Measurements from ENCODE around the gene HDAC6. TPM values are rescaled to one million over a fixed set of nuclear protein-coding genes. Genes with fewer than 3 reads are reported as not detected.

Gene HDAC6
- total RNA-seq, 1 experiment from 2014 or later = 49.4 TPM

DNA sequence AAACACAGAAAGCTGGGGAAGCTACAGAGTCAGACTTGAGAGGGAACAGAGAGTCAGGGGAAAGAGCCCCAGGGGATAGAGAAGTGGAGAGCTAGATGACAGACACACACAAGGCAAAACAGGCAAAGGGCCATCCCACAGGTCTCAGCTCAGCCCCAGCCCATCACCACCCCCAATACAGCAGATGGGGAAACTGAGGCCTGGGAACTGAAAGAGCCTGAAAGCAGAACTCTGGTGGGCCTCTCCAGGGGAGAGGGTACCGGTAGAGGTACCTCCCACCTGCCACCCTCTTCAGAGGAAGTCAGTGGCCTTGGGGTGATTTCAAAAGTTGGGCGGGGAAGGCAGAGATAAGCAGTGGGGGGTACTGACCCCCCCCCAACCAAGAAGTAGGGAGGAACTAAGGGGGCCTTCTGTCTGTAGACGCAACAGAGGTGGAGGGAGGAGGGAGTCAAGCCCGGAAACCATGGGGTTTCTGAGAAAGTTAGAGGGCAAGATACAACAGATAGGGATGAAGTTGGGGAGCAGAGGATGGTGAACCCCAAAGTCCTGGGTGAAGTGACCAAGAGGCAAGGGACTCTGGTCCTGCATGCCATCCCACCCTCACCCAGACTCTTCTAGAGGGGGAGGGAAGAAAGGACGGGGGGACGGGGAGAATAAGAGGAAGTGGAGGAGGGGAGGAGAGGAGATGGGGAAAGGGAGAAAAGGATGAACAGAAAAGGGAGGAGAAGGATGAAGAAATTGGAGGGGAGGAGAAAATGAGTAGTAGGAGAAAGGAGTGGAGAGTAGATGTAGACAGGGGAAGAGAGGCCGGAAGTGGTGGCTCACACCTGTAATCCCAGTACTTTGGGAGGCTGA, 12.3 kb upstream of the HDAC6 start:
- DNase-seq (ENCODE audit: low spot score) = no peak
- Histone ChIP-seq H3K4me3 (ENCODE audit: low read depth, low read length, poor library complexity, severe bottlenecking) (no peak overlapping the region), H3K9me3 (ENCODE audit: low read depth, low read length, poor library complexity, severe bottlenecking) (no peaks in the 10 kb centered on the region), H3K27me3 (replicated peaks; ENCODE audit: insufficient read depth, low read depth, low read length, poor library complexity) (no peaks in the 10 kb centered on the region), H3K27ac (ENCODE audit: low read depth, low read length, poor library complexity, severe bottlenecking) (no peak overlapping the region), H3K36me3 (ENCODE audit: insufficient read depth, low read length, poor library complexity, severe bottlenecking) (no peaks in the 10 kb centered on the region), H3K4me1 (ENCODE audit: insufficient read depth, low read length, poor library complexity, severe bottlenecking) (no peaks in the 10 kb centered on the region)
- intact Hi-C loops (cut with micrococcal nuclease; ENCODE audit: unreplicated experiment) = no loop called here
- TF ChIP-seq, protein P1, sequence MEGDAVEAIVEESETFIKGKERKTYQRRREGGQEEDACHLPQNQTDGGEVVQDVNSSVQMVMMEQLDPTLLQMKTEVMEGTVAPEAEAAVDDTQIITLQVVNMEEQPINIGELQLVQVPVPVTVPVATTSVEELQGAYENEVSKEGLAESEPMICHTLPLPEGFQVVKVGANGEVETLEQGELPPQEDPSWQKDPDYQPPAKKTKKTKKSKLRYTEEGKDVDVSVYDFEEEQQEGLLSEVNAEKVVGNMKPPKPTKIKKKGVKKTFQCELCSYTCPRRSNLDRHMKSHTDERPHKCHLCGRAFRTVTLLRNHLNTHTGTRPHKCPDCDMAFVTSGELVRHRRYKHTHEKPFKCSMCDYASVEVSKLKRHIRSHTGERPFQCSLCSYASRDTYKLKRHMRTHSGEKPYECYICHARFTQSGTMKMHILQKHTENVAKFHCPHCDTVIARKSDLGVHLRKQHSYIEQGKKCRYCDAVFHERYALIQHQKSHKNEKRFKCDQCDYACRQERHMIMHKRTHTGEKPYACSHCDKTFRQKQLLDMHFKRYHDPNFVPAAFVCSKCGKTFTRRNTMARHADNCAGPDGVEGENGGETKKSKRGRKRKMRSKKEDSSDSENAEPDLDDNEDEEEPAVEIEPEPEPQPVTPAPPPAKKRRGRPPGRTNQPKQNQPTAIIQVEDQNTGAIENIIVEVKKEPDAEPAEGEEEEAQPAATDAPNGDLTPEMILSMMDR (conservative IDR thresholded peaks at IDR 0.05; ENCODE audit: low read depth, low read length) = no peak
- no peak for TF ChIP-seq EZH2 (IDR thresholded peaks at IDR 0.05; ENCODE audit: borderline replicate concordance, low read depth, low read length, poor library complexity, severe bottlenecking)
- CTCF ChIA-PET = interaction anchor here (0.6 kb wide), 1 partner anchor 155 kb away, joined by 3 read pairs; no protein-coding TSS in a partner anchor
- no TSS peak for BruUV-seq (replicated peaks)
- POLR2A ChIA-PET (ENCODE audit: low non-redundant PET) = no interaction called here

DNA sequence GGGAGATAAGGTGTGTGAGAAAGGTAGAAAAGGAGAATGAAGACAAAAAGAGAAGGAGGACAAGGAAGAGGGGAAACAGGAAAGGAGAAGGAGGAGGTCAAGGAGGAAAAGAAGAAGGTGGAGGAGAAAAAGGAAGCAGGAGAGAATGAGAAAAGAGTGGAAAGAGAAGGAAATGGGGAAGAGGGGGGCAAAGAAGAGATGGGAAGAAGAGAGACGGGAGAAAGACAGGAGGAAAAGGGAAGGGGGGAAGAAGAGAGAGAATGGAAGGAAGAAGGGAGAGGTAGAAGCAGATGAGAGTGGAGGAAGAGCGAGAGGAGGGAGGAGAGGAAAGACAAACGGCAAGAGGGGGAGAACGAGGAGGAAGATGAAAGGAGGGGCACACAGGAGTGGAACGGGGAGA, 11.4 kb upstream of the HDAC6 start:
- POLR2A ChIA-PET (ENCODE audit: low non-redundant PET) = no interaction called here
- CTCF ChIA-PET = no interaction called here
- Histone ChIP-seq H3K27me3 (replicated peaks; ENCODE audit: insufficient read depth, low read depth, low read length, poor library complexity) (no peaks in the 10 kb centered on the region), H3K4me3 (ENCODE audit: low read depth, low read length, poor library complexity, severe bottlenecking) (no peak overlapping the region), H3K36me3 (ENCODE audit: insufficient read depth, low read length, poor library complexity, severe bottlenecking) (no peaks in the 10 kb centered on the region), H3K4me1 (ENCODE audit: insufficient read depth, low read length, poor library complexity, severe bottlenecking) (no peaks in the 10 kb centered on the region), H3K9me3 (ENCODE audit: low read depth, low read length, poor library complexity, severe bottlenecking) (no peaks in the 10 kb centered on the region), H3K27ac (ENCODE audit: low read depth, low read length, poor library complexity, severe bottlenecking) (no peak overlapping the region)
- BruUV-seq (replicated peaks) = no TSS peak
- intact Hi-C loops (cut with micrococcal nuclease; ENCODE audit: unreplicated experiment) = no loop called here
- no peak for DNase-seq (ENCODE audit: low spot score)
- no peak for TF ChIP-seq EZH2 (IDR thresholded peaks at IDR 0.05; ENCODE audit: borderline replicate concordance, low read depth, low read length, poor library complexity, severe bottlenecking)
- TF ChIP-seq, protein P1 (conservative IDR thresholded peaks at IDR 0.05; ENCODE audit: low read depth, low read length) = no peak

DNA sequence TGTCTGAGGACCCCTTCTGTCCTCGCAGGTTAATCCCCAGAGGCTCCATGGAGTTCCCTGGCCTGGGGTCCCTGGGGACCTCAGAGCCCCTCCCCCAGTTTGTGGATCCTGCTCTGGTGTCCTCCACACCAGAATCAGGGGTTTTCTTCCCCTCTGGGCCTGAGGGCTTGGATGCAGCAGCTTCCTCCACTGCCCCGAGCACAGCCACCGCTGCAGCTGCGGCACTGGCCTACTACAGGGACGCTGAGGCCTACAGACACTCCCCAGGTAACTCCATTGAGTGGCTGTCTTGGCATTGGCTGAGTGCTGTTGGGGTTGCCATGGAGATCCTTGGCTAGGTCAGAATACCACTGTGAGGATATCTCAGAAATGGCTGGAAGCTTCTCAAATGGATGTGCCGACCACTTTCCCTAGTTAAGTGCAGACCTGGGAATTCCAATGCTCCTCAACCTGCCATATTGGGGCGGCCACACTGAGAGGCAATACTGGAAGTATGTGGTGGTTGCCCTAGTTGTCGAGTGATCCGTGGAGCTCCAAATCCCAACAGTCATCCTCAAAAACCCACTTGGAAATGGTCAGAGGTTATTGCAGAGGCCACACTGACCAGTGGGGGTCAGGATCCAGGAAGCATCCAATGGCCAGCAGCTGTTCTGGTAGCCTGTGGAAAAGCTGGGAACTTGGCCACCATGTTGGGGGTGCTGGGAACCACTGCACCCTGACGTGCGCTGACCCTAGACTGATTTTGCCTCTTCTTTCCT, 10.6 kb upstream of the HDAC6 start:
- TF ChIP-seq, protein P1 (conservative IDR thresholded peaks at IDR 0.05; ENCODE audit: low read depth, low read length) = no peak
- TF ChIP-seq EZH2 (IDR thresholded peaks at IDR 0.05; ENCODE audit: borderline replicate concordance, low read depth, low read length, poor library complexity, severe bottlenecking) = no peak
- Histone ChIP-seq H3K4me3 (ENCODE audit: low read depth, low read length, poor library complexity, severe bottlenecking) (no peak overlapping the region), H3K9me3 (ENCODE audit: low read depth, low read length, poor library complexity, severe bottlenecking) (no peaks in the 10 kb centered on the region), H3K27ac (ENCODE audit: low read depth, low read length, poor library complexity, severe bottlenecking) (no peak overlapping the region), H3K4me1 (ENCODE audit: insufficient read depth, low read length, poor library complexity, severe bottlenecking) (no peaks in the 10 kb centered on the region), H3K27me3 (replicated peaks; ENCODE audit: insufficient read depth, low read depth, low read length, poor library complexity) (no peaks in the 10 kb centered on the region), H3K36me3 (ENCODE audit: insufficient read depth, low read length, poor library complexity, severe bottlenecking) (no peaks in the 10 kb centered on the region)
- ChIA-PET CTCF (no interaction called here), POLR2A (ENCODE audit: low non-redundant PET) (no interaction called here)
- intact Hi-C loops (cut with micrococcal nuclease; ENCODE audit: unreplicated experiment) = no loop called here
- no peak for DNase-seq (ENCODE audit: low spot score)
- no TSS peak for BruUV-seq (replicated peaks)

Measured in A673 (cell line).